Mesendoderm (in vitro differentiated cells): ENCODE results near the gene GALNT17.

Experiments
- DNase-seq: peaks from one replicate; pipeline ENCODE4 v3.0.0; 2013
- H2AK5ac ChIP-seq: 2 replicates; pipeline ENCODE4 v1.6.1; 2013; ENCODE audit warnings: low read length, inconsistent platforms
- H2BK120ac ChIP-seq: 2 replicates; pipeline ENCODE4 v1.6.1; 2013; ENCODE audit warnings: low read depth, mild to moderate bottlenecking, low read length, moderate library complexity, mixed read lengths
- H2BK15ac ChIP-seq: replicated peaks from 2 replicates; pipeline ENCODE4 v1.6.1; 2013; ENCODE audit warnings: low read depth, mild to moderate bottlenecking, moderate library complexity
- H2BK5ac ChIP-seq: 2 replicates; pipeline ENCODE4 v1.6.1; 2013; ENCODE audit warnings: low read length, inconsistent platforms
- H3K18ac ChIP-seq: 2 replicates; pipeline ENCODE4 v1.6.1; 2013; ENCODE audit warnings: mild to moderate bottlenecking, low read length, mixed read lengths
- H3K23ac ChIP-seq: one replicate; pipeline ENCODE4 v1.6.1; 2013; ENCODE audit warnings: low read length
- H3K27ac ChIP-seq: 2 replicates; pipeline ENCODE4 v1.5.1; 2013; ENCODE audit warnings: low read depth, mild to moderate bottlenecking, inconsistent platforms, low read length, moderate library complexity
- H3K27me3 ChIP-seq: 2 replicates; pipeline ENCODE4 v1.6.1; 2013; ENCODE audit warnings: low read length, control low read depth, mild to moderate bottlenecking, inconsistent platforms; ENCODE audit not compliant: insufficient read depth, poor library complexity
- H3K36me3 ChIP-seq: 2 replicates; pipeline ENCODE4 v1.6.1; 2013; ENCODE audit warnings: low read length, inconsistent platforms; ENCODE audit not compliant: control insufficient read depth, insufficient read depth
- H3K4ac ChIP-seq: one replicate; pipeline ENCODE4 v1.6.1; 2013; ENCODE audit warnings: low read depth, mild to moderate bottlenecking, low read length, moderate library complexity
- H3K4me1 ChIP-seq: 2 replicates; pipeline ENCODE4 v1.6.1; 2013; ENCODE audit warnings: low read depth, low read length, inconsistent platforms; ENCODE audit not compliant: control insufficient read depth
- H3K4me2 ChIP-seq: 2 replicates; pipeline ENCODE4 v1.6.1; 2013; ENCODE audit warnings: low read length
- H3K4me3 ChIP-seq: 2 replicates; pipeline ENCODE4 v1.5.1; 2013; ENCODE audit warnings: mild to moderate bottlenecking, low read length
- H3K56ac ChIP-seq: one replicate; pipeline ENCODE4 v1.6.1; 2013; ENCODE audit warnings: low read length
- H3K79me1 ChIP-seq: 2 replicates; pipeline ENCODE4 v1.6.1; 2013; ENCODE audit warnings: low read length, inconsistent platforms
- H3K79me2 ChIP-seq: 2 replicates; pipeline ENCODE4 v1.6.1; 2013; ENCODE audit warnings: mild to moderate bottlenecking, low read length; ENCODE audit not compliant: control insufficient read depth, insufficient read depth
- H3K9ac ChIP-seq: 2 replicates; pipeline ENCODE4 v1.6.1; 2013; ENCODE audit warnings: low read length, inconsistent platforms
- H4K5ac ChIP-seq: one replicate; pipeline ENCODE4 v1.6.1; 2013; ENCODE audit warnings: low read length
- H4K8ac ChIP-seq: one replicate; pipeline ENCODE4 v1.6.1; 2013; ENCODE audit warnings: low read depth, mild to moderate bottlenecking, control low read depth, low read length, moderate library complexity
- whole genome bisulfite sequencing: extraction: QIAGEN DNeasy Blood & Tissue Kit; methylation state at CpG from one replicate; pipeline ENCODE4 v1.1.7; 2013; ENCODE audit warnings: low lambda C conversion rate, missing lambda C conversion rate; ENCODE audit not compliant: insufficient coverage; ENCODE audit errors: extremely low coverage; 5-methylcytosine and 5-hydroxymethylcytosine counted together

The GALNT17 gene

DNA sequence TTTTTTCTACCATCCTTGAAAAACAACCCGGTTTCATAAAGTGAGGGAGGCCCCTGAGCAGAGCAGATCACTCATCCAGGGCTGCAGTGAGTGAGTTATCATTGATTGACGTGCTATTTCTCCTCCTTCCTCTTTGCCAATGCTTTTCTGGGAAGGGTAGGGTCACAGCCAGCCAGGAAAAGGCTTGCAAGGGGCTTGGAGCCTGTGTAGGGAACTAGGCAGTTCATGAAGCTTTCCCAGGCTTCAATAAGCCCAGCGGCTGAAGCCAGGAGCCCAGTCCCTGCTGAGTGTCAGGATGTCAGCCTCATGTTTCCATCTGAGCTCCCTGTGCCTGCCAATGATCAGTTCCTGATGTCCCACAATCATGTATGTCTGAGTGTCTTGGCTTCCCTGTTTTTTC, 584.7 kb downstream of the GALNT17 start:
- no peak overlapping the region for H2BK120ac ChIP-seq
- WGBS: no CpG with 5 or more reads among the region's 3 CpGs
- H3K4me3 ChIP-seq: no peak overlapping the region
- peak; percentile 22 for DNase-seq
- no peaks in the 10 kb centered on the region for H3K27me3 ChIP-seq
- H2BK5ac ChIP-seq: no peak overlapping the region
- H3K9ac ChIP-seq: no peak overlapping the region
- no peak overlapping the region for H2AK5ac ChIP-seq
- H3K36me3 ChIP-seq: no peaks in the 10 kb centered on the region
- H4K8ac ChIP-seq: no peak overlapping the region
- no peak overlapping the region for H3K4me2 ChIP-seq
- H3K23ac ChIP-seq: no peak overlapping the region
- no peak overlapping the region for H2BK15ac ChIP-seq
- H4K5ac ChIP-seq: no peak overlapping the region
- H3K79me2 ChIP-seq: no peaks in the 10 kb centered on the region
- H3K4ac ChIP-seq: no peak overlapping the region
- no peaks in the 10 kb centered on the region for H3K4me1 ChIP-seq
- H3K27ac ChIP-seq: no peak overlapping the region
- no peak overlapping the region for H3K56ac ChIP-seq
- H3K79me1 ChIP-seq: no peaks in the 10 kb centered on the region
- H3K18ac ChIP-seq: peak overlapping the region; percentile 14

GRCh38 chr7:71718563-71718962, 586.6 kb downstream of the GALNT17 start:
- Histone ChIP-seq H3K36me3 (no peaks in the 10 kb centered on the region), H2AK5ac (no peak overlapping the region), H2BK5ac (no peak overlapping the region), H3K27me3 (no peaks in the 10 kb centered on the region), H2BK15ac (no peak overlapping the region), H3K27ac (no peak overlapping the region), H3K79me2 (no peaks in the 10 kb centered on the region), H3K4me1 (peaks cover 6% of the 10 kb centered on the region), H3K18ac (no peak overlapping the region), H4K5ac (no peak overlapping the region), H2BK120ac (no peak overlapping the region), H4K8ac (no peak overlapping the region), H3K4ac (no peak overlapping the region), H3K56ac (no peak overlapping the region), H3K4me2 (no peak overlapping the region), H3K9ac (no peak overlapping the region), H3K79me1 (no peaks in the 10 kb centered on the region), H3K4me3 (no peak overlapping the region), H3K23ac (no peak overlapping the region)
- no CpG with 5 or more reads among the region's 6 CpGs for WGBS
- DNase-seq: peak; percentile 76

DNA sequence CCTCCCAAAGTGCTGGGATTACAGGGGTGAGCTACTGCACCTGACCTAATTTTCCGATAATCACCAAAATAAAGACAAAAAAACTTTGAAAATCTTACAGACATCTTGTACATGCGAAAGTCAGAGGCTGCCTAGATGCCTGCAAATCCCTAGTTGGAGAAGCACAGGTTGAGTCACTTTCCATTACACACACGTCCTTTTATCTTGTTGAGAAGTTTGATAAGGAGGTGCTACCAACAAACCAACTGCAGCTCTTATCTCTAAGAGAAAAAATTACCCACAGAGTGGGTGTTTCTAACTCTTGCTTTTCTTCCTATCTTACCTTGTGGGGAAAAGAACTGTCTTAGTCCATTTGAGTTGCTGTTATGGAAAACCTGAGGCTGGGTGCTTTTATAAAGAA, 589.8 kb downstream of the GALNT17 start:
- Histone ChIP-seq H4K5ac (no peak overlapping the region), H3K4ac (no peak overlapping the region), H3K36me3 (no peaks in the 10 kb centered on the region), H4K8ac (no peak overlapping the region), H3K79me1 (no peaks in the 10 kb centered on the region), H2BK15ac (no peak overlapping the region), H2BK120ac (no peak overlapping the region), H3K9ac (no peak overlapping the region), H3K4me2 (peak overlapping the region; percentile 16), H3K23ac (no peak overlapping the region), H2AK5ac (no peak overlapping the region), H3K18ac (no peak overlapping the region), H3K4me3 (no peak overlapping the region), H3K27me3 (no peaks in the 10 kb centered on the region), H2BK5ac (peak overlapping the region; percentile 96), H3K4me1 (peaks cover 10% of the 10 kb centered on the region), H3K56ac (peak overlapping the region; percentile 62), H3K27ac (no peak overlapping the region), H3K79me2 (no peaks in the 10 kb centered on the region)
- WGBS: no CpG with 5 or more reads among the region's 3 CpGs
- peak; percentile 85 for DNase-seq

DNA sequence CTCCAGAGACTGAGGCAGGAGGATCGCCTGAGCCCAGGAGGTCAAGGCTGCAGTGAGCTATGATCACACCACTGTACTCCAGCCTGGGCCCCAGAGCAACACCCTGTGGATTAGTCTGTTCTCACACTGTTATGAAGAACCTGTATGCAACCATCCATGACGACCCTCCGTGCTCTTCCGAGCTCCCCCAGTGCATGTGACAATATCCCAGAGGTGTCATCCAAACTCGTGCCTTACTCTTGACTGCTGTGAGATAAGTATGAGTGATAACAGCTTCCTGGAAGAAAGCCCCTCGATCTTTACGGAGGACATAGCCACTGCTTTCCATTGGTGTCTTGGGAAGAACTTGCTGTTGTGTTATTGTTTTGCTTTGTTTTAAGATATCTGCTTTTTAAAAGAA, 591.9 kb downstream of the GALNT17 start:
- Histone ChIP-seq H3K23ac (no peak overlapping the region), H2BK15ac (no peak overlapping the region), H3K56ac (no peak overlapping the region), H3K4me3 (no peak overlapping the region), H3K79me2 (no peaks in the 10 kb centered on the region), H4K8ac (no peak overlapping the region), H3K27ac (no peak overlapping the region), H3K79me1 (no peaks in the 10 kb centered on the region), H4K5ac (no peak overlapping the region), H2BK120ac (no peak overlapping the region), H2BK5ac (no peak overlapping the region), H3K9ac (no peak overlapping the region), H3K18ac (peak overlapping the region; percentile 61), H3K27me3 (no peaks in the 10 kb centered on the region), H3K4me1 (peaks cover 10% of the 10 kb centered on the region), H3K36me3 (no peaks in the 10 kb centered on the region), H2AK5ac (no peak overlapping the region), H3K4me2 (no peak overlapping the region), H3K4ac (no peak overlapping the region)
- peak; percentile 88 for DNase-seq
- no CpG with 5 or more reads among the region's 7 CpGs for WGBS

DNA sequence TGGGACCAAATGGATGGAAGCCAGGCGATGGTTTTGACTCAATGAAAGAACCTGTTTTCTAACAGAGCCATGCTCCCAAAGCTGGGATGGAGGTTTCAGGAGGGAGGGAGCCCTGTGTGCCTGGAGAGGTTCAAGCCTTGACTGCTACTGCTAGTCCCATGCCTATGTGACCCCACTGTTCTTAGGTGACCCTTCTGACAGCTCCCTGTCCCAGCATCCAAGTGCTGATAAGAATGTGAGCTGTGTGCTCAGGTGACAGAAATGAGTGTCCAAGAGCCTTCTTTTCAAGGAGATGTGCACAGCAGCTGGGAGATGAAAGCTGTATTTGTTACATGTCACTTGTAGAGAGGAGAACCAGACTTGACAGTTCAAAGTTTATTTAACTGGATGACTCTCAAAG, 595.4 kb downstream of the GALNT17 start:
- H4K8ac ChIP-seq: no peak overlapping the region
- H3K36me3 ChIP-seq: no peaks in the 10 kb centered on the region
- H2BK5ac ChIP-seq: no peak overlapping the region
- H3K18ac ChIP-seq: no peak overlapping the region
- H3K79me1 ChIP-seq: no peaks in the 10 kb centered on the region
- peak overlapping the region; percentile 29 for H2AK5ac ChIP-seq
- H3K4ac ChIP-seq: no peak overlapping the region
- no peak overlapping the region for H2BK15ac ChIP-seq
- no peak overlapping the region for H3K56ac ChIP-seq
- H3K27ac ChIP-seq: no peak overlapping the region
- H3K27me3 ChIP-seq: no peaks in the 10 kb centered on the region
- no peak overlapping the region for H4K5ac ChIP-seq
- H3K4me2 ChIP-seq: no peak overlapping the region
- H2BK120ac ChIP-seq: no peak overlapping the region
- no peak for DNase-seq
- H3K79me2 ChIP-seq: no peaks in the 10 kb centered on the region
- H3K9ac ChIP-seq: no peak overlapping the region
- no peak overlapping the region for H3K23ac ChIP-seq
- peaks cover 6% of the 10 kb centered on the region for H3K4me1 ChIP-seq
- no peak overlapping the region for H3K4me3 ChIP-seq
- no CpG with 5 or more reads among the region's 1 CpG for WGBS

DNA sequence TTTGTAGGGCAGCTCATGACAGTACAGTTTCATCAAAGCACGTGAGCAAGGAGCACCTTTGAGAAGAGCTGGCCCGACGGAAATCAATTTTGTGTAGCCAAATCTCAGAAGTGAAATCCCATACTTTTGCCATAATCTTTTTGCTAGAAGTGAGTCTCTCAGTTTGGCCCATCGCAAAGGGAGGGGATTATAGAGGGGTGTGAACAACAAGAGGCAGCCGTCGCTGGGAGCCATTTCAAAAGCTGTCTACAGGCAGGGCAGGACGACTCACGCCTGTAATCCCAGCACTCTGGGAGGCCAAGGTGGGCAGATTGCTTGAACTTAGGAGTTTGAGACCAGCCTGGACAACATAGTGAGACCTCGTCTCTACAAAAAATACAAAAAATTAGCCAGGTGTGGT, 599.8 kb downstream of the GALNT17 start:
- H4K5ac ChIP-seq: peak overlapping the region; percentile 28
- no peak overlapping the region for H3K56ac ChIP-seq
- no peak overlapping the region for H3K4ac ChIP-seq
- no peak overlapping the region for H2BK120ac ChIP-seq
- peak overlapping the region; percentile 6 for H3K18ac ChIP-seq
- no peak overlapping the region for H4K8ac ChIP-seq
- H3K79me1 ChIP-seq: no peaks in the 10 kb centered on the region
- no peak overlapping the region for H2AK5ac ChIP-seq
- DNase-seq: no peak
- H3K27me3 ChIP-seq: no peaks in the 10 kb centered on the region
- no CpG with 5 or more reads among the region's 9 CpGs for WGBS
- no peaks in the 10 kb centered on the region for H3K36me3 ChIP-seq
- no peak overlapping the region for H3K27ac ChIP-seq
- no peaks in the 10 kb centered on the region for H3K4me1 ChIP-seq
- no peak overlapping the region for H2BK5ac ChIP-seq
- H3K79me2 ChIP-seq: no peaks in the 10 kb centered on the region
- H3K9ac ChIP-seq: no peak overlapping the region
- H3K4me3 ChIP-seq: no peak overlapping the region
- H3K4me2 ChIP-seq: no peak overlapping the region
- no peak overlapping the region for H2BK15ac ChIP-seq
- no peak overlapping the region for H3K23ac ChIP-seq
